ENCODE data around the gene PFN3. TPM values are rescaled to one million over a fixed set of nuclear protein-coding genes. Genes with fewer than 3 reads are reported as not detected.

PFN3 gene
- total RNA-seq, 2 experiments from 2014 or later: not detected

- no peak for DNase-seq (ENCODE audit: low spot score)
- peak overlapping the region; percentile 98 for H3K4me2 ChIP-seq (ENCODE audit: low read length)
- peaks cover 53% of the 10 kb centered on the region for H3K4me1 ChIP-seq (ENCODE audit: insufficient read depth, low read length, poor library complexity, severe bottlenecking)
- peaks cover 27% of the 10 kb centered on the region for H3K79me2 ChIP-seq (ENCODE audit: insufficient read depth, low read depth, low read length)
- POLR2A ChIA-PET: interaction anchor here (0.6 to 1.3 kb wide), 6 partner anchors 10 to 122 kb away, joined by 3 to 5 read pairs (median 3); no protein-coding TSS in a partner anchor
- no peaks in the 10 kb centered on the region for H3K9me3 ChIP-seq (ENCODE audit: low read length)
- intact Hi-C loops (cut with micrococcal nuclease; ENCODE audit: unreplicated experiment): no loop called here
- H3K4me3 ChIP-seq (ENCODE audit: low read depth, low read length, poor library complexity, severe bottlenecking): peak overlapping the region; percentile 77
- CTCF ChIA-PET (ENCODE audit: unreplicated experiment): interaction anchor here (1.4 to 1.6 kb wide), 2 partner anchors 10 to 28 kb away, joined by 3 to 10 read pairs; no protein-coding TSS in a partner anchor
- H3K36me3 ChIP-seq (ENCODE audit: insufficient read depth, low read length): peaks cover 63% of the 10 kb centered on the region
- no peaks in the 10 kb centered on the region for H3K9me2 ChIP-seq (ENCODE audit: insufficient read depth, low read length)
- peak overlapping the region; percentile 87 for H3K27ac ChIP-seq (ENCODE audit: low read depth, low read length, poor library complexity, severe bottlenecking)
- no peak overlapping the region for H2AFZ ChIP-seq (ENCODE audit: low read length)
- TF ChIP-seq EZH2phosphoT487 (IDR thresholded peaks at IDR 0.05; ENCODE audit: borderline replicate concordance, low read depth, low read length): no peak
- TF ChIP-seq, protein P1, sequence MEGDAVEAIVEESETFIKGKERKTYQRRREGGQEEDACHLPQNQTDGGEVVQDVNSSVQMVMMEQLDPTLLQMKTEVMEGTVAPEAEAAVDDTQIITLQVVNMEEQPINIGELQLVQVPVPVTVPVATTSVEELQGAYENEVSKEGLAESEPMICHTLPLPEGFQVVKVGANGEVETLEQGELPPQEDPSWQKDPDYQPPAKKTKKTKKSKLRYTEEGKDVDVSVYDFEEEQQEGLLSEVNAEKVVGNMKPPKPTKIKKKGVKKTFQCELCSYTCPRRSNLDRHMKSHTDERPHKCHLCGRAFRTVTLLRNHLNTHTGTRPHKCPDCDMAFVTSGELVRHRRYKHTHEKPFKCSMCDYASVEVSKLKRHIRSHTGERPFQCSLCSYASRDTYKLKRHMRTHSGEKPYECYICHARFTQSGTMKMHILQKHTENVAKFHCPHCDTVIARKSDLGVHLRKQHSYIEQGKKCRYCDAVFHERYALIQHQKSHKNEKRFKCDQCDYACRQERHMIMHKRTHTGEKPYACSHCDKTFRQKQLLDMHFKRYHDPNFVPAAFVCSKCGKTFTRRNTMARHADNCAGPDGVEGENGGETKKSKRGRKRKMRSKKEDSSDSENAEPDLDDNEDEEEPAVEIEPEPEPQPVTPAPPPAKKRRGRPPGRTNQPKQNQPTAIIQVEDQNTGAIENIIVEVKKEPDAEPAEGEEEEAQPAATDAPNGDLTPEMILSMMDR (conservative IDR thresholded peaks at IDR 0.05; ENCODE audit: low read length): no peak
- H4K20me1 ChIP-seq (ENCODE audit: insufficient read depth, low read length): peaks cover 9% of the 10 kb centered on the region
- BruUV-seq (replicated peaks): no TSS peak
These were observed 31.8 kb upstream of the PFN3 start for GRCh38 chr5:177432143-177432838.

- intact Hi-C loops (cut with micrococcal nuclease; ENCODE audit: unreplicated experiment): loop anchor here (1.0 to 2.0 kb wide), 2 partner anchors 13 to 41 kb away; no protein-coding TSS in a partner anchor
- Histone ChIP-seq H3K79me2 (ENCODE audit: insufficient read depth, low read depth, low read length) (peaks cover 31% of the 10 kb centered on the region), H3K9me2 (ENCODE audit: insufficient read depth, low read length) (no peaks in the 10 kb centered on the region), H3K27ac (ENCODE audit: low read depth, low read length, poor library complexity, severe bottlenecking) (peak overlapping the region; percentile 87), H2AFZ (ENCODE audit: low read length) (no peak overlapping the region), H4K20me1 (ENCODE audit: insufficient read depth, low read length) (peaks cover 9% of the 10 kb centered on the region), H3K36me3 (ENCODE audit: insufficient read depth, low read length) (peaks cover 55% of the 10 kb centered on the region), H3K9me3 (ENCODE audit: low read length) (no peaks in the 10 kb centered on the region), H3K4me2 (ENCODE audit: low read length) (peak overlapping the region; percentile 98), H3K4me1 (ENCODE audit: insufficient read depth, low read length, poor library complexity, severe bottlenecking) (peaks cover 54% of the 10 kb centered on the region), H3K4me3 (ENCODE audit: low read depth, low read length, poor library complexity, severe bottlenecking) (peak overlapping the region; percentile 77)
- TF ChIP-seq, protein P1 (conservative IDR thresholded peaks at IDR 0.05; ENCODE audit: low read length): no peak
- no peak for TF ChIP-seq EZH2phosphoT487 (IDR thresholded peaks at IDR 0.05; ENCODE audit: borderline replicate concordance, low read depth, low read length)
- CTCF ChIA-PET (ENCODE audit: unreplicated experiment): interaction anchor here (0.6 to 1.6 kb wide), 4 partner anchors 10 to 75 kb away, joined by 3 to 10 read pairs (median 4); no protein-coding TSS in a partner anchor
- POLR2A ChIA-PET: interaction anchor here (0.6 to 1.3 kb wide), 6 partner anchors 9 to 121 kb away, joined by 3 to 5 read pairs (median 3); no protein-coding TSS in a partner anchor
- BruUV-seq (replicated peaks): no TSS peak
- peak; percentile 91 for DNase-seq (ENCODE audit: low spot score)
These were observed 31.1 kb upstream of the PFN3 start for GRCh38 chr5:177431317-177432142.
